B cell (primary cell): Measurements from ENCODE around the gene RNF217.

Source experiments
- CTCF ChIP-seq: fragments of 200-600 bp; IDR thresholded peaks from one replicate; pipeline ENCODE4 v1.8.0; 2022; ENCODE audit warnings: antibody characterized with exemption, mild to moderate bottlenecking
- EZH2 ChIP-seq: IDR thresholded peaks from 2 replicates; pipeline ENCODE4 v1.6.1; 2012; ENCODE audit warnings: borderline replicate concordance, low read depth, mild to moderate bottlenecking, moderate library complexity, low read length; ENCODE audit not compliant: insufficient read depth, poor library complexity, severe bottlenecking

- no peak for TF ChIP-seq EZH2
- no peak for TF ChIP-seq CTCF
Measured at GRCh38 chr6:125019918-125020317, 57.7 kb downstream of the RNF217 start.
